Epithelial cell of proximal tubule (primary cell): ENCODE data around the gene CCDC73. TPM values are rescaled to one million over a fixed set of nuclear protein-coding genes. Genes with fewer than 3 reads are reported as not detected.
"Not testable (repeated sequence)": the region's sequence is repeated elsewhere in the genome, so short reads cannot be mapped to it uniquely, and the experiment has no call there.

Experiments
- DNase-seq: peaks from one replicate; pipeline ENCODE4 v3.0.0-alpha.2; 2011; ENCODE audit warnings: low read depth
- H3K4me3 ChIP-seq: 2 replicates; pipeline ENCODE4 v1.5.1; 2011; ENCODE audit warnings: low read depth, mild to moderate bottlenecking, low read length
- total RNA-seq: library from RNA; depleted of rRNA; stranded (reverse); fragments of >200 nt; gene quantifications from 2 replicates; pipeline ENCODE4 v1.2.3, GENCODE V29; 2015
- TF ChIP-seq, protein P1 (sequence below): conservative IDR thresholded peaks from 2 replicates; pipeline ENCODE4 v1.5.1; 2012; ENCODE audit warnings: low read depth, mild to moderate bottlenecking, low read length

Gene CCDC73
- total RNA-seq, 1 donor from 2014 or later: not detected

DNA sequence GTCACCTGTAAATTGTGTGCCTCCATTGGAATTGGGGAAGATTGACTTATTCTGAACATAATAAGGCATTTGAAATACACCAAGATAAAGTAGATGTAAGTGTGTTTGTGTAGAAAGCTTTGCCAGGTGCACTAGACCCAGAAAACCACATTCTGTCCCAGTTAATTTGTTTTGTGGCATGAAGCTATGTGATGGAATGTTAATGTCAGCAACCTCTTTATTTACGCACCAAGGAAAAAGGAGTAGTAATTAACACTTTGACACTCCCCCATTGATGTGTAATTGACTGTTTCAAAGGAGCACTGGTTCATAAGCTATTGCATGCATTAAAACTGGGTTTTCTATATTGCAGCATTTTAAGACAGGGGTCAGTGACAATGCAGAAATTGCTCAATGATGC is 196.5 kb downstream of the CCDC73 start:
- no peak for DNase-seq
- TF ChIP-seq, protein P1, sequence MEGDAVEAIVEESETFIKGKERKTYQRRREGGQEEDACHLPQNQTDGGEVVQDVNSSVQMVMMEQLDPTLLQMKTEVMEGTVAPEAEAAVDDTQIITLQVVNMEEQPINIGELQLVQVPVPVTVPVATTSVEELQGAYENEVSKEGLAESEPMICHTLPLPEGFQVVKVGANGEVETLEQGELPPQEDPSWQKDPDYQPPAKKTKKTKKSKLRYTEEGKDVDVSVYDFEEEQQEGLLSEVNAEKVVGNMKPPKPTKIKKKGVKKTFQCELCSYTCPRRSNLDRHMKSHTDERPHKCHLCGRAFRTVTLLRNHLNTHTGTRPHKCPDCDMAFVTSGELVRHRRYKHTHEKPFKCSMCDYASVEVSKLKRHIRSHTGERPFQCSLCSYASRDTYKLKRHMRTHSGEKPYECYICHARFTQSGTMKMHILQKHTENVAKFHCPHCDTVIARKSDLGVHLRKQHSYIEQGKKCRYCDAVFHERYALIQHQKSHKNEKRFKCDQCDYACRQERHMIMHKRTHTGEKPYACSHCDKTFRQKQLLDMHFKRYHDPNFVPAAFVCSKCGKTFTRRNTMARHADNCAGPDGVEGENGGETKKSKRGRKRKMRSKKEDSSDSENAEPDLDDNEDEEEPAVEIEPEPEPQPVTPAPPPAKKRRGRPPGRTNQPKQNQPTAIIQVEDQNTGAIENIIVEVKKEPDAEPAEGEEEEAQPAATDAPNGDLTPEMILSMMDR: no peak
- H3K4me3 ChIP-seq: no peak overlapping the region

DNA sequence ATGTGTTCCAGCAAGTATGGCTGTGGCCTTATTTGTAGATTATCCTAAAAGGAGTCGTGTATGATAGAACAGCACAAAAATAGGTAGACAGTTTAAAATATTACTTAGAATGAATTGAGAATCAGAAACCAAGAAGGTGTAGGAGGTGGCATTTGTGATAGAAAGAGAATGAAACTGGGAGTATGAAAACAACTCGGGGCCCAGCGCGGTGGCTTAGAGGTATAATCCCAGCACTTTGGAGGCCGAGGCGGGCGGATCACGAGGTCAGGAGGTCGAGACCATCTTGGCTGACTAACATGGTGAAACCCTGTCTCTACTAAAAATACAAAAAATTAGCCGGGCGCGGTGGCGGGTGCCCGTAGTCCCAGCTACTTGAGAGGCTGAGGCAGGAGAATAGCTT is 198.3 kb downstream of the CCDC73 start:
- not testable (repeated sequence) for DNase-seq

DNA sequence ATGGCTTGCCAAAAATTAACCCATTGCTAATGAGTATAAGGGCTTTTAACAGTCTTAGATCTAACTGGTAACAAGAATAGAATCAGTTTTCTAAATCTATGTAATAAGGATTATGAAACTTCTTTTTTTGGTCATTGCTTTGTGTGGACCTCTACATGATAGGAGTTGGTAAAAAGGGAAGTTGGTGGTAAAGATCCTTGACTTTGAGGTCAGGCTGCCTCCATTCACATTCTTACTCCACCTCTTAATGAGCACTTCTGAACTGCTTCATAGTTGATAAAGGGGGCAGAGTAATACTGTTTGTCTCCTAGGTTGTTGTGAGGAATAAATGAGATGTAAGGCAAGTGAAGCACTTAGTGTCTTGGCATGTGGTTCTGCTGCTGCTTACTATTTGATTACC is 200.2 kb downstream of the CCDC73 start:
- no peak overlapping the region for H3K4me3 ChIP-seq
- TF ChIP-seq, protein P1: no peak
- no peak for DNase-seq

More for the DNA sequence above, 198.3 kb downstream of the CCDC73 start:
- H3K4me3 ChIP-seq: not testable (repeated sequence)

DNA sequence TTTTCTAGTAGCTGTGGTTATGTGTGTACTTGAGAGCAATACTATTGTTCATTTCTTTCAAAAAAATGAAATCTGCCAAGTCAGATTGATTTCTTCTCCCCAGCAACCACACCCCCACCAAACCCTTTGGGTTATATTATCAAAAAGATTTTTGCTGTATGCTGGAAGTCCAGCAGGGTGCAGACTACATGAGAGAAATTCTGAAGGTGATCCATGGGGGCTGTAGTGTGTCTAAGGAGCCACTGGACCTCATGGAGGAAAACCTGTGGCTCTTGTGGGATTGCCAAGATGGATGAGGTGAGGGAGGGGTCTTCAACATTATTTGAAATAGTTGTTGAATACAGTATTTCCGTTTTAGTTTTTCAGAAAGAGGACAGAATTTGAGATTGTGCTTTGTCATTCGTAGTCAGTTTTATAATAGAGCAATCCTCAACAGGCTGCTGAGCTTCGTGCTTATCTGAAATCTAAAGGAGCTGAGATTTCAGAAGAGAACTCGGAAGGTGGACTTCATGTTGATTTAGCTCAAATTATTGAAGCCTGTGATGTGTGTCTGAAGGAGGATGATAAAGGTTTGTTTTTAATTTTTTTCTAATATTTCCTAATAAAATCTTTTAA is 207.8 kb downstream of the CCDC73 start:
- no peak overlapping the region for H3K4me3 ChIP-seq
- TF ChIP-seq, protein P1: peak; percentile 44
- DNase-seq: no peak

DNA sequence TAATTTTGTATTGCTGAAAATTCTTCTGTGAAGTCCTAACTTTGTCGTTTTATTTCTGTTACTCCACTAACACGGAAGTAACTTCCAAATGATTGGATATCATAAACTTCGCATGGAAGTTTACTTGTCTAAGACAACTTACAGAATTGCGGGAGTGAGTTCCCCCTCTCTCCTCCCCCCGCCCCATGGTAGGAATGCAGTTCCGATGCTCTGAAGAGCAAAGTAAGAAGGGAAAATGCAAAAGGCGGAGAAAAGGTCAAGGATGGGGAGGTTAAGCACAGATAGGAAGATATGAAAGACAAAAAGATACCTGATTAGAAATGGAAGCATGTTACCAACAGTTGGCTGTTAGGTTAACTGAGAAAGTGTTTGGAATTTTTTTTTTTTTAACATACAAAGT is 209.5 kb downstream of the CCDC73 start:
- TF ChIP-seq, protein P1: no peak
- no peak for DNase-seq
- peak overlapping the region; percentile 73 for H3K4me3 ChIP-seq

DNA sequence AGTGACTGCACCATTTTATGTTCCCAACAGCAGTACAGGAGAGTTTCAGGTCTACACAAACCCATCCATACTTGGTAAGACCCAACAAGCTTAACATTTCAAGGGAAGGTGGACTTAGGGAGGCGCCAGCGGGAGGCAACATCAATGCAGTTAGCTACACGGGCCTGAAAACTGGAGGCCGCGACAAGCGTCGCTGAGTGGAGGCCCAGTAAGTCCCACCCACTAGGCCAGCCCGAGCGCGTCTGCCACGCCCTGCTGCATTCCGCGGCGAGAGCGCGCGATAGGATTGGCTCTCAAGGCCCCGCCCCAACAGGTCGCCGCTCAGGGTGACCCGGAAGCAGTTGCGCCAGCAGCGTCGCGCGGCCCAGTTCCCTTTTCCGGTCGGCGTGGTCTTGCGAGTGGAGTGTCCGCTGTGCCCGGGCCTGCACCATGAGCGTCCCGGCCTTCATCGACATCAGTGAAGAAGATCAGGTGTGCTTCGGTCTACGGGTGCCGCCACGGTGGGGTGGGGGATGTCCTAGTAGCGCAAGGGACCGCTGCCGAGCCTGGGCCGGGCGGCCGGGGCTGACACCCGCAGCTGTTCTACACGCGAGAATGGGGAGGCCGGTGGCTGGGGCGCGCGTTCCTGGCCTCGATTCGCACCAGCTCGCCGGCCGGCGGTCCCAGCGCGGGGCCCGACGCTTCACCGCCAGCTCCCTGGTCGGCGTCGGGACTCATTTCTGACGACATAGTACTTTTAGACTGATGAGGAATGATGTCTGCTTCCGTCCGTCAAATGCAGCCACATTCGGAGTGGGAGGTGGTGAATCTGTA is 210.8 kb downstream of the CCDC73 start, which contains the start of gene EIF3M:
Gene EIF3M, plus strand, starts transcription at position 373 of the 813 bp plus-strand sequence. Its CDS starts 57 bp downstream, at position 430.
- H3K4me3 ChIP-seq: peak within 1 kb of the TSS; percentile 73
- TF ChIP-seq, protein P1: no peak
- DNase-seq: peak; percentile 64

DNA sequence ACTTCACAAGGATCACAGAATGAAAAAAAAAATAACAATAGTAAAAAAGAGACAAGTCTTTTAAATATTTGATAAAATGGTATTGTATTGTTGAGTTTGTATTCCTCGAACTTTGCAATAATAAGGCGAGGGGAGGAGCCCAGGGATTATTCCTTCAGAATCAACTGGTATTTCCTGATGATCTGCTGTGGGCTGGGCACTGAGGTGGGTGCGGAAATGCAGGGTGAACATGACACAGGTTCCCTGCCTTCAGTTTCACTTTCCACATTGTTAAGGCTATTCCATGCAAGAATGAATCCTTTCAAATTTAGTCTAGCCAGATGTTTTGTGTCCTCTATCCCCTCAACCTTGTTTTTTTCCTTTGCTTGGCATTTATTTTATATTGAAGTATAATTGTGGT is 212.9 kb downstream of the CCDC73 start:
- no peak for DNase-seq
- TF ChIP-seq, protein P1: no peak

More for the DNA sequence above, 212.9 kb downstream of the CCDC73 start:
- no peak overlapping the region for H3K4me3 ChIP-seq
